HG03095 (cell line): ENCODE measurements around the gene FERMT1.
"Not testable (repeated sequence)": the region's sequence is repeated elsewhere in the genome, so short reads cannot be mapped to it uniquely, and the experiment has no call there.

Experiments used
- ATAC-seq: cut with Tn5 transposase; IDR thresholded peaks from one replicate; pipeline ENCODE4 v1.9.1; 2021; ENCODE audit warnings: moderate library complexity; ENCODE audit not compliant: unreplicated experiment

The FERMT1 gene

DNA sequence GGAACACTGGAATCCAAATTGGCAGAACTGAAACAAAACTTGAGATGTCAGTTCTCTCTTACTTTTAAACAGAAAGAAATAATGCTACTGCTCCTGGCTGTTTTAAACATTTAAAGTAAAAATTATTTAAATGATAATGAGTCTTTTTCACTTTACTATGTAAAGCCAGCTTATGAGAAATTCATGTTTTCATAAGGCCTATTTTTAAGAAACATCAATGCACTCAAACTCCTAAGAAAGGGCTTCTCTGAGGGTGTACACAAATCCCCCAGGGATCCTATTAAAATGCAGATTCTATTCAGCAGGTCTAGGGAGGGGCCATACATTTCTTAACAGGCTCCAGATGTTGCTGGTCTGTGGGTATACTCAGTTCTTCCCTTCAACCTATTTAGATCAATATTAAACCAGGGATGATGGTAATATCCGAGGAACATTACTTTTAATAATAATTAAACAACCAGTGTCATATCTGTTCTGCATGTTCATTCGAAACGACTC, 2.3 kb downstream of the FERMT1 start:
- no peak for ATAC-seq

- ATAC-seq: no peak
Observed at GRCh38 chr20:6116758-6117157, 6.1 kb downstream of the FERMT1 start.

GRCh38 chr20:6115221-6115895, 7.5 kb downstream of the FERMT1 start:
- ATAC-seq: no peak

GRCh38 chr20:6114696-6115095, 8.1 kb downstream of the FERMT1 start:
- no peak for ATAC-seq

GRCh38 chr20:6113951-6114350, 8.9 kb downstream of the FERMT1 start:
- ATAC-seq: no peak

GRCh38 chr20:6112965-6113364, 9.9 kb downstream of the FERMT1 start:
- ATAC-seq: not testable (repeated sequence)

DNA sequence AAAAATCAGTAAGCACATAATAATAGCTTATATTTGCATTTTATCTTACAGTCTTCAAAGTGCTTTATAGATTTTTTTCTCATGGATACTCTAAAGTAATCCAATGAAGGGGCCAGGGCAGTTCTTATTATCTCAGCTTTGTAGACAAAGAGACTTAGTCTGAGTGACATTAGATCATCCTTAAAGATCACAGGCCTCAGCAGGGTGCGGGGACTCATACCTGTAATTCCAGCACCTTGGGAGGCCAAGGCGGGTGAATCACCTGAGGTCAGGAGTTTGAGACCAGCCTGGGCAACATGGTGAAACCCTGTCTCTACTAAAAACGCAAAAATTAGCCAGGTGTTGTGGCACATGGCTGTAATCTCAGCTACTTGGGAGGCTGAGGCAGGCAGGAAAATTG, 14.5 kb downstream of the FERMT1 start:
- no peak for ATAC-seq

DNA sequence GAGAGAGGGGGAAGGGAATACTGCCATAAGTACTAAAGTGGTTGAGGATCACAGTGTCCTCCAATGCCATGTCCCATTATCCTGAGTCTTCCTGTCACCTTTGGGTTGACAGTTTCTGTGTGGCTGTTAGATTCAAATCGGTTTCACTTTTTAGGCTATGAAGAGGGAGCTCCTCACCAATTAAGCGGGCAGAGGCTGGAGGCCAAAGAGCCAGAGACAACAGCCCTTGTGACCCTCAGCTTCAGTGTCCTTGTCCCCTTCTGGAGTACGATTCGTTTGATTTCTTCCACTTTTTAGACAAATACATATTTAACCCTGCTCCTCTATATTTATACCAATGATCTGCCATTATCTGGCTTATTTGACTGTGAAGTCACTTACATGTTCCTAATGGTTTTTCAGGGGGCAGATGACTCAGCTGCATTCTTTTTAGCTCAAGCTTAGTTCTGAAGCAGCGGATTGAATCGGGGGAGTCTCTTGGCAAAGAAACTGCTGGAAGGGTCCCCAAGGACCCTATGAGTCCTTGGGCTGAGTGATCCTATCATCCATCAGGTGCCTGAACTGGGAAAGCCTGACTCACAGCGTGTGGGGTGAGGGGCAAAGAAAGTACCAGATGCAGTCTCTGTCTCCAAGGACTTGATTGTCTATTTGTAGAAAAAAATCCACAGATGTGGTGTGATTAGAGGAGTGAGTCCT, 18.2 kb downstream of the FERMT1 start:
- ATAC-seq: no peak

DNA sequence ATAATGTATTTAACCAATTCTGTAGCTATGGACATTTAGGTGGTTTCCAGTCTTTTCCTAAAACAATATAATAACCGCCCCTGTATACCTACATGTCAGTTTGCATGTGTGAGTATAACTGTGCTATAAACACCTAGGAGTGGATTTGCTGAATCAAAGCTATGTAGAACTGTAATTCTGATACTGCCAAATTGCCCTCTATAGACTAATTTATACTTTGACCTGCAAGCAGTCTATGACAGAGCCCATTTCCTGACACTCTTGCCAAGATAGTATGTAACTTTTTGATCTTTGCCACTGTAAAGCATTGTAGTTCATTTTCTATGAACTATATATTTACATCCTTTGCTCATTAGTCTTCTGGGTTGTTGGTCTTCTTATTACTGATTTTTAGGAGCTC, 19.5 kb downstream of the FERMT1 start:
- ATAC-seq: no peak

- ATAC-seq: no peak
Observed at GRCh38 chr20:6101346-6101745, 21.5 kb downstream of the FERMT1 start.

DNA sequence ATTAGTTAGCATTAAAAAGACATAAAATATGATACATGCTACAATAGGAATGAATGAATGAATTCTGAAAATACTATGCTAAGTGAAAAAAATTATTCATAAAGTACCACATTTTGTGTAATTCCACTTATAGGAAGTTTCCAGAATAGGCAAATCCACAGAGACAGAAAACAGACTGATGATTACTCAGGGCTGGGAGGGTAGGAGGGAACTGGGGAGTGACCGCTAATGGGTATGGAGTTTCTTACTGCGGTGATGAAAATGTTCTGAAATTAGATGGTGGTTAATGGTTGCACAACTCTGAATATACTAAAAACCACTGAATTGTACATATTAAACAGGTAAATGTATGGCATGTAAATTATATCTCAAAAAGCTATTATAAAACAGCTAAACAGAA, 22.6 kb downstream of the FERMT1 start:
- ATAC-seq: no peak

- no peak for ATAC-seq
Observed at GRCh38 chr20:6099819-6100218, 23.0 kb downstream of the FERMT1 start.

- no peak for ATAC-seq
Observed at GRCh38 chr20:6095409-6095808, 27.4 kb downstream of the FERMT1 start.

DNA sequence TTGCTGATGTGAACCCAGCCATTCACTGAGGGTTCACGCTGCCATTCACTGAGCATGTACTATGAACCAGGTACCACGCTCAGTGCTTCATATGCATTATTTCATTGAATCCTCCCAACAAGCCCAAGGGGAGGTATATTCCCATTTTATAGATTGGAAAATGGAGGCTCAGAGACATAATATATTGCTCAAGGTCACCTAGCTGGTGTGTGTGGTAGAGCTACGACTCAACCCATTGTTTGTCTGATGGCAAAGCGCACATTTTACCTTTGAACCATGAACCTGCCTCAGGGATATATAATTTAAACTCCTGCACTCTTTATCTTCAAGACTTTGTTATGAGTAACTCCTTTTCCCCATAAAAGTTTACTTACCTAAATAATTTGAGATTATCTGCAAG, 28.3 kb downstream of the FERMT1 start:
- no peak for ATAC-seq

GRCh38 chr20:6094063-6094462, 28.8 kb downstream of the FERMT1 start:
- no peak for ATAC-seq

- ATAC-seq: no peak
Observed at GRCh38 chr20:6091661-6092060, 31.2 kb downstream of the FERMT1 start.

- no peak for ATAC-seq
Observed at GRCh38 chr20:6086868-6087267, 36.0 kb downstream of the FERMT1 start.

DNA sequence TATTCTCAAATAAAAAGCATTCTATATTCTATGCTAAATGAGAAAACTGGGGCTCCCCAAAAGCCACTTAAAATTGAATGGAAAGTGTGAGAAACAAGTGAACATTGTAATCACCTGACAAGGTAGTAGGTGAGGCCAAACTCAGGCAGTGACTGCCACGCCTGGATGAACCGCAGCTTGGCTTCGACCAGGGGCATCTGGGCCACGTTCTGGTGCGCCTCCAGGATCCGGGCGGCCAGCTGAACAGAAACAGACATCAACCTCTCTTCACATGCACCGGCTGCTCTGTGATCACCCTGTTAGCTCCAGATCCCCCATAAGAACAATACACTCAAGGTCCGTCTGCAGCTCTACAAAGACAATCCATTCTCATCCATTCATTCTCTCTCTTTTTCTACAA, 38.9 kb downstream of the FERMT1 start:
- no peak for ATAC-seq

GRCh38 chr20:6081236-6081635, 41.6 kb downstream of the FERMT1 start:
- ATAC-seq: no peak

DNA sequence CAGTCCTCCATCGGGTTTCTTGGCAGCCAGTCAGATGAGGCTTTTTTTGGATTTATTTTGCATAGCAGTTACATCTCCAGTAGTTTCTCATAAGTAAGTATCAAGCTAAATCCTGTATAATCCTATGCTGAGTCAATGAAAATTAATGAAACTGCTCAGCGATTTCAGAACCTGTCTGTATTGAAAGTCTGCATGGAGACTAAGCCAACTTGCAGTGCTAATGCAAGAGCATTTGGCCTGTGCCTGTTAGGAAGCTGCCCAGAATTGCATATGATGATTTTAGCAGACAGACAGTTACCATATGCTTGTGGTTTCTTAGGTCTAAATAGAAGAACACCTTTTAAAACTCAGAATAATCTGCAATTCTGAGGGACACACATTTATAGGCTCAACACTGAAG, 43.8 kb downstream of the FERMT1 start:
- no peak for ATAC-seq

- no peak for ATAC-seq
Observed at GRCh38 chr20:6075428-6076219, 47.2 kb downstream of the FERMT1 start.

GRCh38 chr20:6074784-6075183, 48.0 kb downstream of the FERMT1 start:
- no peak for ATAC-seq
